HG03571 (cell line): ENCODE data around the gene ACVR2A.

Experiments used
- ATAC-seq: cut with Tn5 transposase; IDR thresholded peaks from one replicate; pipeline ENCODE4 v1.9.1; 2021; ENCODE audit not compliant: unreplicated experiment

The ACVR2A gene

GRCh38 chr2:147854557-147855134 is 9.8 kb downstream of the ACVR2A start:
- ATAC-seq: no peak

- ATAC-seq: no peak
These were observed 10.5 kb downstream of the ACVR2A start for GRCh38 chr2:147855316-147855715.

GRCh38 chr2:147855977-147856376 is 11.1 kb downstream of the ACVR2A start:
- ATAC-seq: no peak

- no peak for ATAC-seq
These were observed 15.2 kb downstream of the ACVR2A start for GRCh38 chr2:147860009-147860408.

GRCh38 chr2:147862859-147863516 is 18.2 kb downstream of the ACVR2A start:
- no peak for ATAC-seq

- ATAC-seq: no peak
These were observed 19.0 kb downstream of the ACVR2A start for GRCh38 chr2:147863835-147864234.

- no peak for ATAC-seq
These were observed 20.7 kb downstream of the ACVR2A start for GRCh38 chr2:147865560-147865959.

- no peak for ATAC-seq
These were observed 22.2 kb downstream of the ACVR2A start for GRCh38 chr2:147867050-147867449.

GRCh38 chr2:147869934-147870333 is 25.1 kb downstream of the ACVR2A start:
- ATAC-seq: no peak

- no peak for ATAC-seq
These were observed 28.1 kb downstream of the ACVR2A start for GRCh38 chr2:147872967-147873366.

GRCh38 chr2:147873859-147874483 is 29.1 kb downstream of the ACVR2A start:
- no peak for ATAC-seq

GRCh38 chr2:147879846-147880245 is 35.0 kb downstream of the ACVR2A start:
- no peak for ATAC-seq

GRCh38 chr2:147882631-147883030 is 37.8 kb downstream of the ACVR2A start:
- ATAC-seq: no peak

- no peak for ATAC-seq
These were observed 40.0 kb downstream of the ACVR2A start for GRCh38 chr2:147884830-147885229.

GRCh38 chr2:147886136-147886535 is 41.3 kb downstream of the ACVR2A start:
- no peak for ATAC-seq

GRCh38 chr2:147888680-147889079 is 43.9 kb downstream of the ACVR2A start:
- ATAC-seq: no peak

GRCh38 chr2:147904051-147904450 is 59.2 kb downstream of the ACVR2A start:
- no peak for ATAC-seq

GRCh38 chr2:147909178-147909577 is 64.3 kb downstream of the ACVR2A start:
- no peak for ATAC-seq

- ATAC-seq: no peak
These were observed 66.2 kb downstream of the ACVR2A start for GRCh38 chr2:147910990-147911473.

- no peak for ATAC-seq
These were observed 69.1 kb downstream of the ACVR2A start for GRCh38 chr2:147913701-147914480.

GRCh38 chr2:147916067-147916466 is 71.2 kb downstream of the ACVR2A start:
- ATAC-seq: no peak

GRCh38 chr2:147916723-147917122 is 71.9 kb downstream of the ACVR2A start:
- ATAC-seq: no peak
